Measurements from ENCODE around the gene PTPRE. TPM values are rescaled to one million over a fixed set of nuclear protein-coding genes. Genes with fewer than 3 reads are reported as not detected.
A peak's percentile ranks its signal among the peaks of the same experiment; 100 is the strongest.

PTPRE gene
- total RNA-seq, 4 donors from 2014 or later: 10.2 to 46.8 (median 28.8) TPM

DNA sequence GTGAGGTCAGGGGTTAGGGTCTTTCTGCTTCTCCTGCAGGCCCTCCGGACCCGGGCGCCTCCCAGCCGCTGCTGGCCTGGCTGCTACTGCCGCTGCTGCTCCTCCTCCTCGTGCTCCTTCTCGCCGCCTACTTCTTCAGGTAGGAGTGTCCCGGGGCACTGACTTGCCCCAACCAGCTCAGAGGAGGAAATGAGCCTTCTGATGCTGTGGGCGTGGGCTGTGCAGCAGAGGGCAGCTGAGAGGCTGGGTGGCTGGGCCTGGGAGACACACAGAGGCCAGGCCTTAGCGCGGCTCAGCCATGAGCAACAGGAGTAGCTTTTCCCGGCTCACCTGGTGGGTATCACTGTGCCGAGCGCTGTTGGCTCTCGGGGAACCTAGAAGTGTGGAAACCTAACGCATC is 140.4 kb downstream of the PTPRE start:
- peak; percentile 85 to 89 for DNase-seq (ENCODE audit: low spot score in 2 of 2)
- 39% methylated on average over 4 of the region's 17 CpGs for WGBS
- TF ChIP-seq POLR2AphosphoS5 (IDR thresholded peaks at IDR 0.05) (peak in 2 of 3 donors; percentile 28 to 38), EP300 (IDR thresholded peaks at IDR 0.05) (no peak), POLR2A (IDR thresholded peaks at IDR 0.05) (peak; percentile 42 to 65)
- TF ChIP-seq, protein P1, sequence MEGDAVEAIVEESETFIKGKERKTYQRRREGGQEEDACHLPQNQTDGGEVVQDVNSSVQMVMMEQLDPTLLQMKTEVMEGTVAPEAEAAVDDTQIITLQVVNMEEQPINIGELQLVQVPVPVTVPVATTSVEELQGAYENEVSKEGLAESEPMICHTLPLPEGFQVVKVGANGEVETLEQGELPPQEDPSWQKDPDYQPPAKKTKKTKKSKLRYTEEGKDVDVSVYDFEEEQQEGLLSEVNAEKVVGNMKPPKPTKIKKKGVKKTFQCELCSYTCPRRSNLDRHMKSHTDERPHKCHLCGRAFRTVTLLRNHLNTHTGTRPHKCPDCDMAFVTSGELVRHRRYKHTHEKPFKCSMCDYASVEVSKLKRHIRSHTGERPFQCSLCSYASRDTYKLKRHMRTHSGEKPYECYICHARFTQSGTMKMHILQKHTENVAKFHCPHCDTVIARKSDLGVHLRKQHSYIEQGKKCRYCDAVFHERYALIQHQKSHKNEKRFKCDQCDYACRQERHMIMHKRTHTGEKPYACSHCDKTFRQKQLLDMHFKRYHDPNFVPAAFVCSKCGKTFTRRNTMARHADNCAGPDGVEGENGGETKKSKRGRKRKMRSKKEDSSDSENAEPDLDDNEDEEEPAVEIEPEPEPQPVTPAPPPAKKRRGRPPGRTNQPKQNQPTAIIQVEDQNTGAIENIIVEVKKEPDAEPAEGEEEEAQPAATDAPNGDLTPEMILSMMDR (IDR thresholded peaks at IDR 0.05): no peak
- Histone ChIP-seq H3K9me3 (no peaks in the 10 kb centered on the region), H3K4me3 (peak overlapping the region; percentile 45), H3K27ac (peak overlapping the region; percentile 85), H3K36me3 (peaks cover 6% of the 10 kb centered on the region), H3K4me1 (peaks cover 46% of the 10 kb centered on the region), H3K27me3 (no peaks in the 10 kb centered on the region)

DNA sequence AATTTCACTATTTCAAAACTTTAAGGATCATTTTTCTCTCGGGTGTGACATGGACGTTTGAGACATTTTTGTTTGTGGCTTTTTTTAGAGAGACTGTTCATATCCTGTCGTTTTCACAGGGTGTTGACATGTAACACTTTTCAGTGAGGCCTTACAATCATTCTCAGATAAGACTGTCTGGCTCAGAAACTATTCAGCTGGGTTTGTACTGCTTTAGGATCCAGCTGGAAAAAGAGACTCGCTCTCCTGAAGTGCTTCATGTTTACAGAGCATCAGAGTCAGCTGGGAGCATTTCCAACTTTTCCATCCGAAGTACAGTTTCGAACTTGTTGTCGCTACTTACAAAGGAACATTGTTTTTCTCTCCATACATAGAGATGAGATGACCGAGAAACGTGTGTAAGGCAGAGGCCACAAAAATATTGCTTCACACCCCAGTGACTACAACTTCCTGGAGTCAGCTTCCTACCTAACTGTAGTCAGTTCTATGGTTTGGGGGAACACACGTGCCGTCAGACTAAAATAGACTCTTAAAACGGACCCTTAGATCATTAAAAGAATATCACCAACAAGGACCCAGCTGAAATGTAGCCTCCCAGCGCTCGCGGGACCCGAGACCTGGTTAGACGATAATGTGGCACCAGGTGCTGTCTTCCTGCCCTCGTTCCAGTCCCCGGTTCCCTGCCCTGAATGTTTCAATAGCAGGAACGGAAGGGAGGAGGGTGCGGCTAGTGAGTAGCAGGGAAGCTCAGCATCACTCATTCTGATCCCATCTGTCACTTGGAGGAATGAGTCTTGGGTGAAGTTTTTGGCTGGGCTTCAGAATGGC is 141.3 kb downstream of the PTPRE start:
- Histone ChIP-seq H3K4me3 (peak overlapping the region; percentile 45), H3K27me3 (no peaks in the 10 kb centered on the region)
- WGBS: 28% methylated on average over 21 of the region's 21 CpGs

DNA sequence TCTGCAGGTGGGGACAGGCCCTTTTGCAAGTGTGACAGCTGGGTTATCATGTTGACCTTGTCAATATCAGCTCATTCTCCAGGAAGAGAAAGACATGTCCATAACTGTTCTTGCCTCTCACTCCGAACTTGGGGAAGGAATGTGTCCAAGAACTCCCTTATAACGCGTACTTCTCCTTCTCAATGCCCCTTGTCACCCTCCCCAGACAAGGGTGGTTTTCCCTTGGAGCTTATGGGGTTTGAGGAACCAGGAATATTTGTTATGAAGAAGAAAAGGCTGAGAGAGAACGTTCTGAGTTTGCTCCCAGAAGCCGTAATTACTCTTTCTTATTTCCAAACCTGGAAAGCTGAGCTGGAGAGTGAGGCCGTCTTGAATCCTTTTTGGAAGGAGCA is 141.9 kb downstream of the PTPRE start:
- H3K9me3 ChIP-seq: no peaks in the 10 kb centered on the region
- H3K4me1 ChIP-seq: peaks cover 50% of the 10 kb centered on the region
- H3K27me3 ChIP-seq: no peaks in the 10 kb centered on the region
- H3K36me3 ChIP-seq: peaks cover 15% of the 10 kb centered on the region
- TF ChIP-seq, protein P1 (IDR thresholded peaks at IDR 0.05): no peak
- no peak for TF ChIP-seq POLR2AphosphoS5 (IDR thresholded peaks at IDR 0.05)
- no peak for TF ChIP-seq EP300 (IDR thresholded peaks at IDR 0.05)
- TF ChIP-seq POLR2A (IDR thresholded peaks at IDR 0.05): no peak
- WGBS: 61% methylated on average over 6 of the region's 6 CpGs
- H3K4me3 ChIP-seq: peak overlapping the region; percentile 45
- DNase-seq (ENCODE audit: low spot score in 2 of 2): no peak
- peak overlapping the region; percentile 85 for H3K27ac ChIP-seq

More for the DNA sequence above, 141.3 kb downstream of the PTPRE start:
- DNase-seq (ENCODE audit: low spot score in 2 of 2): peak in 1 of 2 donors; percentile 28
- TF ChIP-seq EP300 (IDR thresholded peaks at IDR 0.05): no peak
- Histone ChIP-seq H3K27ac (peak overlapping the region; percentile 85), H3K36me3 (peaks cover 12% of the 10 kb centered on the region), H3K9me3 (no peaks in the 10 kb centered on the region), H3K4me1 (peaks cover 47% of the 10 kb centered on the region)

GRCh38 chr10:128049226-128050120 is 142.6 kb downstream of the PTPRE start:
- no peaks in the 10 kb centered on the region for H3K9me3 ChIP-seq
- H3K27me3 ChIP-seq: no peaks in the 10 kb centered on the region
- DNase-seq (ENCODE audit: low spot score in 2 of 2): no peak
- peaks cover 18% of the 10 kb centered on the region for H3K36me3 ChIP-seq
- TF ChIP-seq, protein P1 (IDR thresholded peaks at IDR 0.05): no peak
- no peak for TF ChIP-seq EP300 (IDR thresholded peaks at IDR 0.05)
- TF ChIP-seq POLR2AphosphoS5 (IDR thresholded peaks at IDR 0.05): no peak
- no peak for TF ChIP-seq POLR2A (IDR thresholded peaks at IDR 0.05)
- peak overlapping the region; percentile 45 for H3K4me3 ChIP-seq
- peaks cover 50% of the 10 kb centered on the region for H3K4me1 ChIP-seq
- WGBS: 83% methylated on average over 23 of the region's 23 CpGs
- H3K27ac ChIP-seq: peak overlapping the region; percentile 85

- H3K27me3 ChIP-seq: no peaks in the 10 kb centered on the region
- DNase-seq (ENCODE audit: low spot score in 2 of 2): peak in 1 of 2 donors; percentile 17
- peaks cover 50% of the 10 kb centered on the region for H3K4me1 ChIP-seq
- H3K4me3 ChIP-seq: peak overlapping the region; percentile 45
- H3K9me3 ChIP-seq: no peaks in the 10 kb centered on the region
- H3K27ac ChIP-seq: no peak overlapping the region
- WGBS: 54% methylated on average over 1 of the region's 1 CpG
- peaks cover 25% of the 10 kb centered on the region for H3K36me3 ChIP-seq
- TF ChIP-seq POLR2AphosphoS5 (IDR thresholded peaks at IDR 0.05) (no peak), POLR2A (IDR thresholded peaks at IDR 0.05) (no peak), EP300 (IDR thresholded peaks at IDR 0.05) (no peak)
- TF ChIP-seq, protein P1 (IDR thresholded peaks at IDR 0.05): no peak
Measured at GRCh38 chr10:128050121-128050516, 143.2 kb downstream of the PTPRE start.
